Aorta (tissue), 5 donors: ENCODE measurements around the gene NFAM1. TPM values are rescaled to one million over a fixed set of nuclear protein-coding genes. Genes with fewer than 3 reads are reported as not detected.

Source experiments
- ATAC-seq: fragments of 200-7000 bp; cut with Tn5 transposase; one replicate; pipeline ENCODE4 v1.9.1; 2022; ENCODE audit warnings: moderate library complexity; ENCODE audit not compliant: low FRiP score
- DNase-seq, 2 donors: peaks; one replicate each; pipeline ENCODE4 v3.0.0-alpha.2; 2020
- H3K27ac ChIP-seq, 2 donors: one replicate each; pipeline ENCODE4 v1.5.1; 2013; ENCODE audit warnings: low read length in 2 of 2, mild to moderate bottlenecking in 2 of 2, moderate library complexity in 2 of 2, control low read depth in 1 of 2, inconsistent platforms in 1 of 2, low read depth in 1 of 2
- H3K27me3 ChIP-seq, 2 donors: one replicate each; pipeline ENCODE4 v1.6.1; 2013; ENCODE audit warnings: control low read depth in 1 of 2, low read length in 1 of 2, mild to moderate bottlenecking in 1 of 2, moderate library complexity in 1 of 2; ENCODE audit not compliant: insufficient read depth in 2 of 2, control insufficient read depth in 1 of 2
- H3K36me3 ChIP-seq, 2 donors: one replicate each; pipeline ENCODE4 v1.6.1; 2013; ENCODE audit warnings: control low read depth in 1 of 2, low read length in 1 of 2, mild to moderate bottlenecking in 1 of 2; ENCODE audit not compliant: insufficient read depth in 2 of 2, control insufficient read depth in 1 of 2
- H3K4me1 ChIP-seq, 2 donors: one replicate each; pipeline ENCODE4 v1.6.1; 2013; ENCODE audit warnings: low read length in 2 of 2, control low read depth in 1 of 2, mild to moderate bottlenecking in 1 of 2, moderate library complexity in 1 of 2; ENCODE audit not compliant: insufficient read depth in 2 of 2, control insufficient read depth in 1 of 2
- H3K4me3 ChIP-seq, 2 donors: one replicate each; pipeline ENCODE4 v1.5.1; 2013; ENCODE audit warnings: low read length in 2 of 2, control low read depth in 1 of 2, mild to moderate bottlenecking in 1 of 2
- H3K9me3 ChIP-seq: one replicate; pipeline ENCODE4 v1.6.1; 2013; ENCODE audit warnings: mild to moderate bottlenecking, low read length; ENCODE audit not compliant: control insufficient read depth
- WGBS, 2 donors: extraction: QIAGEN DNeasy Blood & Tissue Kit; methylation state at CpG; one replicate each; pipeline ENCODE4 v1.1.7; 2013; 5-methylcytosine and 5-hydroxymethylcytosine counted together
- intact Hi-C, 2 donors: fragments of 100-400 bp; cut with DNase I; formaldehyde crosslinking; loops; one replicate each; pipeline versions ENCODE4 v1.14.2 to v1.15.0; 2022
- polyA plus RNA-seq, 2 donors: library from polyadenylated mRNA; stranded (reverse); fragments of 200-250 nt; gene quantifications; one replicate each; pipeline ENCODE4 v1.2.3, GENCODE V29; 2013
- total RNA-seq, 2 donors: library from RNA; stranded (reverse); fragmentation: NEBNext Ultra II Directional; extraction: Animal tissue kit (Norgen Biotek cat#: 25700); gene quantifications; one replicate each; pipeline ENCODE4 v1.2.1, GENCODE V29; 2021
- donor health status: healthy with polysubstance abuse.
- donor health status: Bipolar disorder and iron deficiency.
- donor health status: DM: no; HTN: no; CAD: no.
- donor health status: DM: no; HTN: no; CAD: no.
- donor health status: DM: yes; HTN: yes; CAD: no.

The NFAM1 gene
- total and polyA plus RNA-seq, 4 donors: 0.38 to 10.5 (median 3.9) TPM

- Histone ChIP-seq H3K9me3 (no peaks in the 10 kb centered on the region), H3K27ac (no peak overlapping the region), H3K36me3 (no peaks in the 10 kb centered on the region), H3K4me1 (no peaks in the 10 kb centered on the region), H3K4me3 (no peak overlapping the region), H3K27me3 (no peaks in the 10 kb centered on the region)
- intact Hi-C loops: loop anchor here in 1 of 2 donors (10.0 kb wide), 1 partner anchor 101 kb away; no protein-coding TSS in a partner anchor
- ATAC-seq (no peak), DNase-seq (no peak)
- WGBS, 2 donors: 89% methylated on average over 3 of the region's 3 CpGs
Measured at GRCh38 chr22:42425989-42426355, 6.2 kb downstream of the NFAM1 start.

DNA sequence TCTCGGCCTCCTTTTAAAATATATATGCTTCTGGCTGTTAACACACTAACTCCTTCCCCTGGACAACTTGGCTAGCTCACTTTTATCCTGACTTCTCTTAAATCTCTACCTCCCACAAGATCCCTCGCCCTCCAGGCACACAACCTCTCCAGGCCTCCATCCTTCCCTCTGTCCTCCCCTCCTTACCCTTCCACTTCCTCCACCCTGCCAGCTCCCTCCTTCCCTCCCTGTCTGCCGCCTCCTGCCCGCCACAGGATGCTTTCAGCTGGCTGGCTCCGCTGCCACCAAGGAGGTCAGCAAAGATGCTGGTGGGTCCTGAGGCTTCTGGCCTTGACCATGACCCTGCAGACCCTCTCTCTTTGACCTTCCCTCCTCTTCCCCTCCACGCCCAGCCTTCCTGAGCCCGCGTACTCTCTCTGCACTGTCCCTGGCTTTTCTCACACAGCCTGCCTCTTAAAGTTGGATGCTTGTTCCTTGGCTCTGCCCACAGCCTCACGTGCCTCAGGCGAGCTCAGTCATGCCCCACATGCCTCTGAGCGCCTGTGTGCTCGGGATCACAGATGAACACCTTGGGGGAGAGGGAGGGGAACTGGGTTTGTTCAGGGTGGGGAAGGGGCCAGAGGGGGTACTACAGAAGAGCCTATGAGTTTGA lies 6.7 kb downstream of the NFAM1 start:
- intact Hi-C loops: loop anchor here in 1 of 2 donors (10.0 kb wide), 1 partner anchor 101 kb away; no protein-coding TSS in a partner anchor
- ATAC-seq: no peak
- no peak overlapping the region for H3K4me3 ChIP-seq
- no peak for DNase-seq
- no peak overlapping the region for H3K27ac ChIP-seq
- no peaks in the 10 kb centered on the region for H3K4me1 ChIP-seq
- no peaks in the 10 kb centered on the region for H3K27me3 ChIP-seq
- H3K9me3 ChIP-seq: no peaks in the 10 kb centered on the region
- no peaks in the 10 kb centered on the region for H3K36me3 ChIP-seq
- WGBS, 2 donors: 61 to 68% methylated on average over 11 to 12 of the region's 12 CpGs

DNA sequence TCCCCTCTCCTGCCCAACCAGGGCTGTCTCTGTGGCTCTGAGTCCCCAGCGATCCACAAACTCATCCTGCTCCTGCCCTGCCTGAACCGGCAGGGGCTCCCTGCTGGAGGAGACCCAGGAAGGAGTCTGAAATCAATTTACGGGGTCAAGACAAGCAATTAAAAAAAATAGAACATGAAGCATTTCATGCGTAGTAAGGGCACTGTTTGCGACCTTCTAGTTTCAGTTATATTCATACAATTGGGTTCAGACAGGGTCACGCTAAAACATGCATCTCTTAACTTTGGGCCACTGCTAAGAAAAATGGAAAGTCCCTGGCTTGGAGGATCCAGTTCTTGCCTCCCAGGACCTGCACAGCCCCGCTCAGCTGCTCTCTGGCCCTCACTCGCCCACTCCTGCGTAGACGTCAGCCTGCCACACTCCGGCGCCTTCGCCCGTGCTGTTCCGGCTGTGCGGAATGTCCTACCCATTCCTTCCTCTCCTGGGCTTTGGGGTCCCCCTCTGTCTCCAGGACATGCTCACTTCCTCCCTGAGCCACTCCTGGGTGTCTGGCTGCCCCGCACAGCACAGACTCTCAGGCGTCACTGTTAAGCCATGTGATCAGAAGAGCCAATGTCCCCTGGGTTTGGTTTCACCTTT lies 12.8 kb downstream of the NFAM1 start:
- Histone ChIP-seq H3K4me3 (no peak overlapping the region), H3K27me3 (no peaks in the 10 kb centered on the region), H3K27ac (no peak overlapping the region), H3K36me3 (no peaks in the 10 kb centered on the region), H3K9me3 (no peaks in the 10 kb centered on the region), H3K4me1 (no peaks in the 10 kb centered on the region)
- intact Hi-C loops: no loop called here
- 82 to 86% methylated on average over 18 of the region's 18 CpGs for WGBS, 2 donors
- DNase-seq (no peak), ATAC-seq (peak; percentile 31)

DNA sequence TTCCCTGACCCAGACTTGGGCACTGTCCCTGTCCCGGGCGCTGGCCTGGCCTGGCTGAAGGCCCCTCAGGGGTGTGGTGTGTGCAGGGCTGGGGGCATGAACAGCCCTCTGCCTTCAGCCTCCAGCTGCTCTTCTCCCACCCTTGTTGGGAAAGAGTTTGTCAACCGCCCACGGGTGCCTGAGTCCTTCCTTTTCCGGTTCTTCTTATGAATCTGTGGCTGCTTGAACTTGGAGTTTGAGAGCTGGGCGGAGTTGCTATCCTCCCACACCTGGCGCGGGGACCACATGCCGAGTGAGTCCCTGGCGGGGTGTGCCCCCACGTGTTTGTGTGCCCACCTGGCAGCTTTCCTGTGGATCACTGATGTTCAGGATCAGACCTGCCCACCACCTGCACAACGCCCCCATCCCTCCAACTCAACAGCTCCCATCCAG lies 13.4 kb downstream of the NFAM1 start:
- Histone ChIP-seq H3K27ac (no peak overlapping the region), H3K36me3 (no peaks in the 10 kb centered on the region), H3K9me3 (no peaks in the 10 kb centered on the region), H3K4me1 (no peaks in the 10 kb centered on the region), H3K27me3 (no peaks in the 10 kb centered on the region), H3K4me3 (no peak overlapping the region)
- intact Hi-C loops: no loop called here
- DNase-seq (no peak), ATAC-seq (no peak)
- 87 to 88% methylated on average over 12 of the region's 12 CpGs for WGBS, 2 donors

- Histone ChIP-seq H3K4me3 (no peak overlapping the region), H3K9me3 (no peaks in the 10 kb centered on the region), H3K27ac (no peak overlapping the region), H3K27me3 (no peaks in the 10 kb centered on the region), H3K4me1 (no peaks in the 10 kb centered on the region), H3K36me3 (no peaks in the 10 kb centered on the region)
- DNase-seq (no peak), ATAC-seq (no peak)
- intact Hi-C loops: no loop called here
- 82 to 83% methylated on average over 11 of the region's 11 CpGs for WGBS, 2 donors
Measured at GRCh38 chr22:42417645-42418305, 14.4 kb downstream of the NFAM1 start.

- DNase-seq (no peak), ATAC-seq (no peak)
- WGBS, 2 donors: 89 to 93% methylated on average over 17 to 18 of the region's 18 CpGs
- Histone ChIP-seq H3K27ac (no peak overlapping the region), H3K27me3 (no peaks in the 10 kb centered on the region), H3K4me3 (no peak overlapping the region), H3K4me1 (no peaks in the 10 kb centered on the region), H3K9me3 (no peaks in the 10 kb centered on the region), H3K36me3 (no peaks in the 10 kb centered on the region)
- intact Hi-C loops: no loop called here
Measured at GRCh38 chr22:42416671-42417230, 15.5 kb downstream of the NFAM1 start.

GRCh38 chr22:42414565-42415303 lies 17.5 kb downstream of the NFAM1 start:
- no peaks in the 10 kb centered on the region for H3K4me1 ChIP-seq
- ATAC-seq: no peak
- intact Hi-C loops: no loop called here
- H3K4me3 ChIP-seq: no peak overlapping the region
- H3K27me3 ChIP-seq: no peaks in the 10 kb centered on the region
- DNase-seq: no peak
- no peak overlapping the region for H3K27ac ChIP-seq
- no peaks in the 10 kb centered on the region for H3K36me3 ChIP-seq
- no peaks in the 10 kb centered on the region for H3K9me3 ChIP-seq
- WGBS, 2 donors: 74 to 75% methylated on average over 17 of the region's 17 CpGs

GRCh38 chr22:42414021-42414420 lies 18.2 kb downstream of the NFAM1 start:
- H3K4me1 ChIP-seq: no peaks in the 10 kb centered on the region
- no peak overlapping the region for H3K27ac ChIP-seq
- no peak overlapping the region for H3K4me3 ChIP-seq
- no peaks in the 10 kb centered on the region for H3K9me3 ChIP-seq
- ATAC-seq (no peak), DNase-seq (no peak)
- WGBS, 2 donors: 75 to 82% methylated on average over 11 of the region's 11 CpGs
- intact Hi-C loops: no loop called here
- H3K36me3 ChIP-seq: no peaks in the 10 kb centered on the region
- no peaks in the 10 kb centered on the region for H3K27me3 ChIP-seq
